HepG2 (cell line): Measurements from ENCODE around the gene IL32. TPM values are rescaled to one million over a fixed set of nuclear protein-coding genes. Genes with fewer than 3 reads are reported as not detected.
A peak's percentile ranks its signal among the peaks of the same experiment; 100 is the strongest.

Source experiments
- AGO2 ChIP-seq: fragments of 200-400 bp; formaldehyde crosslinking; optimal IDR thresholded peaks from 2 replicates; pipeline ENCODE3; 2017; ENCODE audit warnings: mild to moderate bottlenecking, low read depth, low read length, moderate library complexity
- ARNTL ChIP-seq: sonication (generic); formaldehyde crosslinking; IDR thresholded peaks from 2 replicates; pipeline ENCODE4 v1.4.0; 2020; ENCODE audit warnings: mild to moderate bottlenecking, missing genetic modification reagents
- BORCS8-MEF2B ChIP-seq: sonication (generic); formaldehyde crosslinking; IDR thresholded peaks from 2 replicates; pipeline ENCODE4 v1.8.0; 2022; ENCODE audit warnings: mild to moderate bottlenecking, missing genetic modification reagents
- CENPT ChIP-seq: sonication (generic); formaldehyde crosslinking; IDR thresholded peaks from 2 replicates; pipeline ENCODE4 v1.8.0; 2022; ENCODE audit warnings: low read depth, mild to moderate bottlenecking, moderate library complexity, missing genetic modification reagents
- EP300 ChIP-seq, 3 experiments: sonication (generic) in 1 of 3; formaldehyde crosslinking in 1 of 3; IDR thresholded peaks; 2 replicates each; pipeline versions ENCODE4 v1.5.1 to v1.6.1; 2011 to 2020; ENCODE audit warnings: low read depth in 2 of 3, low read length in 2 of 3, borderline replicate concordance in 1 of 3, improper control_type of control experiment in 1 of 3, mild to moderate bottlenecking in 1 of 3, missing genetic modification reagents in 1 of 3, moderate library complexity in 1 of 3
- EZH2 ChIP-seq: conservative IDR thresholded peaks from 2 replicates; pipeline ENCODE4 v1.6.1; 2012; ENCODE audit warnings: mild to moderate bottlenecking, low read depth, low read length, moderate library complexity
- FOXP1 ChIP-seq, 2 experiments: fragments of 450-650 bp in 1 of 2; IDR thresholded peaks; 2 replicates each; pipeline ENCODE4 v1.6.1; 2017 to 2018; ENCODE audit warnings: antibody characterized with exemption in 1 of 2
- KLF16 ChIP-seq, 2 experiments: sonication (generic) in 1 of 2; formaldehyde crosslinking in 1 of 2; IDR thresholded peaks; 2 replicates each; pipeline versions ENCODE4 v1.6.1 to v1.8.0; 2016 to 2023; ENCODE audit warnings: missing genetic modification reagents in 2 of 2, missing compliant biosample characterization in 1 of 2
- MED13 ChIP-seq: sonication (generic); formaldehyde crosslinking; IDR thresholded peaks from 2 replicates; pipeline ENCODE4 v1.5.0; 2020; ENCODE audit warnings: missing genetic modification reagents
- NFE2 ChIP-seq: sonication (generic); formaldehyde crosslinking; IDR thresholded peaks from 2 replicates; pipeline ENCODE4 v1.4.0; 2020; ENCODE audit warnings: missing genetic modification reagents
- NFYC ChIP-seq: IDR thresholded peaks from 2 replicates; pipeline ENCODE4 v1.6.1; 2016; ENCODE audit warnings: missing genetic modification reagents, missing compliant biosample characterization
- PHF20 ChIP-seq: sonication (generic); formaldehyde crosslinking; IDR thresholded peaks from 2 replicates; pipeline ENCODE4 v1.5.0; 2020; ENCODE audit warnings: mild to moderate bottlenecking, missing genetic modification reagents
- SIN3A ChIP-seq: IDR thresholded peaks from 2 replicates; pipeline ENCODE4 v1.6.1; 2011; ENCODE audit warnings: low read depth, mild to moderate bottlenecking, control low read depth, low read length, borderline replicate concordance
- SMAD1 ChIP-seq: sonication (generic); formaldehyde crosslinking; IDR thresholded peaks from 2 replicates; pipeline ENCODE4 v1.4.0; 2020; ENCODE audit warnings: missing genetic modification reagents, low read depth, mild to moderate bottlenecking, borderline replicate concordance
- YEATS2 ChIP-seq: sonication (generic); formaldehyde crosslinking; IDR thresholded peaks from 2 replicates; pipeline ENCODE4 v1.4.0; 2020; ENCODE audit warnings: missing genetic modification reagents, borderline replicate concordance
- ZBTB38 ChIP-seq: sonication (generic); formaldehyde crosslinking; IDR thresholded peaks from 2 replicates; pipeline ENCODE4 v1.5.1; 2020; ENCODE audit warnings: mild to moderate bottlenecking, missing genetic modification reagents
- ZNF234 ChIP-seq: sonication (generic); formaldehyde crosslinking; conservative IDR thresholded peaks from 2 replicates; pipeline ENCODE4 v1.5.1; 2020; ENCODE audit warnings: mild to moderate bottlenecking, missing genetic modification reagents
- ZNF264 ChIP-seq: sonication (generic); formaldehyde crosslinking; IDR thresholded peaks from 2 replicates; pipeline ENCODE4 v1.4.0; 2020; ENCODE audit warnings: missing genetic modification reagents
- ZNF30 ChIP-seq: sonication (generic); formaldehyde crosslinking; IDR thresholded peaks from 2 replicates; pipeline ENCODE4 v1.5.0; 2020; ENCODE audit warnings: mild to moderate bottlenecking, missing genetic modification reagents
- ZNF382 ChIP-seq: sonication (generic); formaldehyde crosslinking; IDR thresholded peaks from 2 replicates; pipeline ENCODE4 v1.5.0; 2020; ENCODE audit warnings: missing genetic modification reagents, mild to moderate bottlenecking, borderline replicate concordance
- ZNF891 ChIP-seq: sonication (generic); formaldehyde crosslinking; IDR thresholded peaks from 2 replicates; pipeline ENCODE4 v1.5.0; 2020; ENCODE audit warnings: mild to moderate bottlenecking, missing genetic modification reagents
- polyA plus RNA-seq, 8 experiments: library from polyadenylated mRNA; depleted of rRNA in 3 of 8; stranded (reverse) in 7 of 8; unstranded in 1 of 8; fragments of >200 nt; fragmentation: Illumina TruSeq in 4 of 8; extraction: Trizol in 4 of 8; gene quantifications; 2 replicates each; pipeline versions ENCODE4 v1.2.1 to v1.2.3, GENCODE V29; 2011 to 2016; ENCODE audit warnings: low read depth in 4 of 8, missing spikeins in 1 of 8, mixed read lengths in 1 of 8; ENCODE audit not compliant: insufficient read depth in 1 of 8
- total RNA-seq, 5 experiments: library from RNA; depleted of rRNA; stranded (reverse); fragments of >200 nt; fragmentation: Illumina TruSeq; extraction: Trizol; gene quantifications; 2 replicates each; pipeline ENCODE4 v1.2.3, GENCODE V29; 2016; ENCODE audit warnings: low read depth in 1 of 5
- TF ChIP-seq, protein P1 (sequence below): IDR thresholded peaks from 2 replicates; pipeline ENCODE4 v1.6.1; 2016; ENCODE audit warnings: low read depth, control low read depth
- TF ChIP-seq, protein P2 (sequence below): sonication (generic); formaldehyde crosslinking; IDR thresholded peaks from 2 replicates; pipeline ENCODE4 v1.4.0; 2020; ENCODE audit warnings: missing genetic modification reagents, low read depth, mild to moderate bottlenecking, borderline replicate concordance
- TF ChIP-seq, protein P3 (sequence below): sonication (generic); formaldehyde crosslinking; IDR thresholded peaks from 2 replicates; pipeline ENCODE4 v1.5.1; 2020; ENCODE audit warnings: mild to moderate bottlenecking, missing genetic modification reagents, borderline replicate concordance
- TF ChIP-seq, protein P4 (sequence below): sonication (generic); IDR thresholded peaks from 2 replicates; pipeline ENCODE4 v1.6.1; 2016; ENCODE audit warnings: low read depth, borderline replicate concordance

Gene IL32
- total and polyA plus RNA-seq, 2 of the 13 experiments (the other 11 are each of a cell fraction or from before 2014, with no cell fraction given), result 115 to 165 TPM

DNA sequence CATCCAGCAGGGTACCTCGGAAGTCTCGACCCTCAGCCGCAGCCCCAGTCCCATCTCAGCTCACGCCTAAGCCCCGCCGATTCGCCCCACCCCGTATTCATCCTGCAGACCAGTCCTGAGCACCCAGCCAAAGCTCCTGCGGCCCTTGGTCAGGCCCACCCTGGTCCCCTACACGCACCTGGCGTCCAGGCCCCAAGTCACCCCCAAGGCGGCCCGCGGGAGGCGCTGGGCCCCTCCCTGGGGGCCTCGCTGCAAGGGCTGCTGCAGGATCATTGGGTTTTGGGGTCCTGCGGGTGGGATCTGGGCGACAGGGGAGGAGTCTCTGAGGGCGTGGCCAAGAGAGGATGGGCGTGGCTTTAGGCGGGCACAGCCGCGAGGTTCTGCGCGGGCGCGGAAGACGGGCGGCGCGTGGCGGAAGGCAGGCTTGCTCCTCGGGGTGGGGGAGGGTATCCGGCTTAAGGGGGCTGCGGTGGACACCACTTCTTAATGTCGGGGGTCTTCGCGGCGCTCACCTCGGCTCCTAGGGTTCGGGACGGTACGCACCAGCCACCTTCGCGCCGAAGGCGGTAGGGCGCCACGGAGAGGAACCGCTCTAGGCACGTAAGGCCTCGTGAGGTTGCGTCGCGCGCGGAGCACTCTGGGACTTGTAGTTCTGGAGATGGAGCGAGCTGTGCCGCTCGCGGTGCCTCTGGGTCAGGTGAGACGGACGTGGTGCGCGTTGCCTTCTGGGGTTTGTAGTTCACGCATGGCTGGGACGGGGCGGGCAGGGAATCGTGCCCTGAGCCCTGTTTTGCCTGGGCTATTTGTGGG is 41.6 kb upstream of the IL32 start, which contains the start of the genes HCFC1R1 and THOC6 (continued):
- TF ChIP-seq, protein P1, sequence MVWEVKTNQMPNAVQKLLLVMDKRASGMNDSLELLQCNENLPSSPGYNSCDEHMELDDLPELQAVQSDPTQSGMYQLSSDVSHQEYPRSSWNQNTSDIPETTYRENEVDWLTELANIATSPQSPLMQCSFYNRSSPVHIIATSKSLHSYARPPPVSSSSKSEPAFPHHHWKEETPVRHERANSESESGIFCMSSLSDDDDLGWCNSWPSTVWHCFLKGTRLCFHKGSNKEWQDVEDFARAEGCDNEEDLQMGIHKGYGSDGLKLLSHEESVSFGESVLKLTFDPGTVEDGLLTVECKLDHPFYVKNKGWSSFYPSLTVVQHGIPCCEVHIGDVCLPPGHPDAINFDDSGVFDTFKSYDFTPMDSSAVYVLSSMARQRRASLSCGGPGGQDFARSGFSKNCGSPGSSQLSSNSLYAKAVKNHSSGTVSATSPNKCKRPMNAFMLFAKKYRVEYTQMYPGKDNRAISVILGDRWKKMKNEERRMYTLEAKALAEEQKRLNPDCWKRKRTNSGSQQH (CRISPR knock-in tag), result no peak
- TF ChIP-seq EZH2, result no peak
- TF ChIP-seq ZNF891 (CRISPR knock-in tag), result peak; percentile 85
- TF ChIP-seq SIN3A, result peak; percentile 54; the same call in 1 of the 2 replicates
- TF ChIP-seq NFE2 (CRISPR knock-in tag), result no peak
- 0 out of 2 replicates have a peak, but pooled peaks have one; percentile 65 for TF ChIP-seq SMAD1 (CRISPR knock-in tag)
- TF ChIP-seq ZBTB38 (CRISPR knock-in tag), result peak; percentile 51
- TF ChIP-seq YEATS2 (CRISPR knock-in tag), result peak; percentile 73; the same call in 1 of the 2 replicates
- no peak for TF ChIP-seq EP300 (IDR thresholded peaks at IDR 0.05; ENCODE audit: low read depth in 2 of 2, low read length in 2 of 2)
- no peak; the same call in 1 of the 2 replicates for TF ChIP-seq EP300 (CRISPR knock-in tag; IDR thresholded peaks at IDR 0.05; ENCODE audit: borderline replicate concordance)
- TF ChIP-seq ARNTL (CRISPR knock-in tag), result peak; percentile 81
- TF ChIP-seq AGO2, result peak; percentile 100
- no peak for TF ChIP-seq FOXP1 (IDR thresholded peaks at IDR 0.05)
- TF ChIP-seq FOXP1 (CRISPR knock-in tag; IDR thresholded peaks at IDR 0.05), result no peak
- TF ChIP-seq, protein P2, sequence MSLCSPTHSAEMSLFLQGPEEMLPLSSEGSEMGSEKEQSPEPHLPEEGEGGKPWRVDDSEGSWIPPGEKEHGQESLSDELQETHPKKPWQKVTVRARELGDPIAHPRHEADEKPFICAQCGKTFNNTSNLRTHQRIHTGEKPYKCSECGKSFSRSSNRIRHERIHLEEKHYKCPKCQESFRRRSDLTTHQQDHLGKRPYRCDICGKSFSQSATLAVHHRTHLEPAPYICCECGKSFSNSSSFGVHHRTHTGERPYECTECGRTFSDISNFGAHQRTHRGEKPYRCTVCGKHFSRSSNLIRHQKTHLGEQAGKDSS, result no peak
- TF ChIP-seq, protein P3, sequence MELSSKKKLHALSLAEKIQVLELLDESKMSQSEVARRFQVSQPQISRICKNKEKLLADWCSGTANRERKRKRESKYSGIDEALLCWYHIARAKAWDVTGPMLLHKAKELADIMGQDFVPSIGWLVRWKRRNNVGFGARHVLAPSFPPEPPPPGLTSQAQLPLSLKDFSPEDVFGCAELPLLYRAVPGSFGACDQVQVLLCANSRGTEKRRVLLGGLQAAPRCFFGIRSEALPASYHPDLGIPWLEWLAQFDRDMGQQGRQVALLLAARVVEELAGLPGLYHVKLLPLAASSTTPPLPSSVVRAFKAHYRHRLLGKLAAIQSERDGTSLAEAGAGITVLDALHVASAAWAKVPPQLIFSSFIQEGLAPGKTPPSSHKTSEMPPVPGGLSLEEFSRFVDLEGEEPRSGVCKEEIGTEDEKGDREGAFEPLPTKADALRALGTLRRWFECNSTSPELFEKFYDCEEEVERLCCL (CRISPR knock-in tag), result peak; percentile 68
- TF ChIP-seq MED13 (CRISPR knock-in tag), result no peak
- TF ChIP-seq CENPT (CRISPR knock-in tag), result no peak
- peak; percentile 30; the same call in 1 of the 2 replicates for TF ChIP-seq PHF20 (CRISPR knock-in tag)
- TF ChIP-seq NFYC, result peak; percentile 60
- TF ChIP-seq, protein P4, sequence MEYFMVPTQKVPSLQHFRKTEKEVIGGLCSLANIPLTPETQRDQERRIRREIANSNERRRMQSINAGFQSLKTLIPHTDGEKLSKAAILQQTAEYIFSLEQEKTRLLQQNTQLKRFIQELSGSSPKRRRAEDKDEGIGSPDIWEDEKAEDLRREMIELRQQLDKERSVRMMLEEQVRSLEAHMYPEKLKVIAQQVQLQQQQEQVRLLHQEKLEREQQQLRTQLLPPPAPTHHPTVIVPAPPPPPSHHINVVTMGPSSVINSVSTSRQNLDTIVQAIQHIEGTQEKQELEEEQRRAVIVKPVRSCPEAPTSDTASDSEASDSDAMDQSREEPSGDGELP, result peak; percentile 85; the same call in 1 of the 2 replicates
- TF ChIP-seq ZNF30 (CRISPR knock-in tag), result no peak
- no peak; the same call in 1 of the 2 replicates for TF ChIP-seq ZNF264 (CRISPR knock-in tag)
- TF ChIP-seq ZNF382 (CRISPR knock-in tag), result no peak
- peak in 1 of 2 experiments; percentile 87; a peak in 2 of 4 replicates for TF ChIP-seq KLF16 (CRISPR knock-in tag; IDR thresholded peaks at IDR 0.05)
- TF ChIP-seq BORCS8-MEF2B (CRISPR knock-in tag), result peak; percentile 94
- TF ChIP-seq ZNF234 (CRISPR knock-in tag), result no peak
